DOHH2 (cell line): ENCODE data around the gene HMCES.

Experiments
- H3F3A ChIP-seq: fragments of 200-600 bp; sonication (generic), shearing (Covaris generic); 2 replicates; pipeline ENCODE4 v1.6.0; 2016; ENCODE audit warnings: antibody characterized with exemption, mild to moderate bottlenecking; ENCODE audit not compliant: control insufficient read depth, insufficient read depth
- H3K27ac ChIP-seq: fragments of 200-600 bp; sonication (generic); 2 replicates; pipeline ENCODE4 v1.5.1; 2014; ENCODE audit warnings: low read depth, mild to moderate bottlenecking, low read length, moderate library complexity
- H3K27me3 ChIP-seq: fragments of 200-600 bp; sonication (generic); 2 replicates; pipeline ENCODE4 v1.6.1; 2014; ENCODE audit warnings: mild to moderate bottlenecking, low read length, mixed read lengths; ENCODE audit not compliant: control insufficient read depth
- H3K36me3 ChIP-seq: fragments of 200-600 bp; sonication (generic); 2 replicates; pipeline ENCODE4 v1.6.1; 2014; ENCODE audit warnings: mild to moderate bottlenecking, low read length, moderate library complexity, mixed read lengths; ENCODE audit not compliant: control insufficient read depth
- H3K4me1 ChIP-seq: fragments of 200-600 bp; sonication (generic); 2 replicates; pipeline ENCODE4 v1.6.1; 2014; ENCODE audit warnings: mild to moderate bottlenecking, low read length, mixed read lengths; ENCODE audit not compliant: control insufficient read depth
- H3K4me2 ChIP-seq: fragments of 200-600 bp; sonication (generic); 2 replicates; pipeline ENCODE4 v1.6.0; 2014; ENCODE audit warnings: mild to moderate bottlenecking, low read length, moderate library complexity
- H3K4me3 ChIP-seq: fragments of 200-600 bp; sonication (generic); 2 replicates; pipeline ENCODE4 v1.5.1; 2014; ENCODE audit warnings: mild to moderate bottlenecking, low read length, mixed read lengths
- H3K79me2 ChIP-seq: fragments of 200-600 bp; sonication (generic); 2 replicates; pipeline ENCODE4 v1.6.1; 2014; ENCODE audit warnings: mild to moderate bottlenecking, low read length, mixed read lengths; ENCODE audit not compliant: control insufficient read depth
- H3K9me2 ChIP-seq: fragments of 200-600 bp; sonication (generic); replicated peaks from 2 replicates; pipeline ENCODE4 v1.6.1; 2014; ENCODE audit warnings: mild to moderate bottlenecking, low read length, mixed read lengths; ENCODE audit not compliant: control insufficient read depth
- H3K9me3 ChIP-seq: fragments of 200-600 bp; sonication (generic); 2 replicates; pipeline ENCODE4 v1.6.1; 2014; ENCODE audit warnings: antibody characterized with exemption, low read length, mixed read lengths; ENCODE audit not compliant: control insufficient read depth, insufficient read depth
- H4K20me1 ChIP-seq: fragments of 200-600 bp; sonication (generic); 2 replicates; pipeline ENCODE4 v1.6.0; 2014; ENCODE audit warnings: low read depth, mild to moderate bottlenecking, antibody characterized with exemption, low read length, moderate library complexity; ENCODE audit not compliant: control insufficient read depth, insufficient read depth
- EZH2phosphoT487 ChIP-seq: fragments of 200-600 bp; sonication (generic); IDR thresholded peaks from 2 replicates; pipeline ENCODE4 v1.6.1; 2017; ENCODE audit warnings: borderline replicate concordance, mild to moderate bottlenecking, antibody characterized with exemption, low read length, moderate library complexity, mixed read lengths
- TF ChIP-seq, protein P1 (sequence below): fragments of 200-600 bp; sonication (generic); IDR thresholded peaks from one replicate; pipeline ENCODE4 v1.5.1; 2014; ENCODE audit warnings: antibody characterized with exemption, mild to moderate bottlenecking, low read depth, low read length; ENCODE audit not compliant: poor library complexity, severe bottlenecking

HMCES gene, protein sequence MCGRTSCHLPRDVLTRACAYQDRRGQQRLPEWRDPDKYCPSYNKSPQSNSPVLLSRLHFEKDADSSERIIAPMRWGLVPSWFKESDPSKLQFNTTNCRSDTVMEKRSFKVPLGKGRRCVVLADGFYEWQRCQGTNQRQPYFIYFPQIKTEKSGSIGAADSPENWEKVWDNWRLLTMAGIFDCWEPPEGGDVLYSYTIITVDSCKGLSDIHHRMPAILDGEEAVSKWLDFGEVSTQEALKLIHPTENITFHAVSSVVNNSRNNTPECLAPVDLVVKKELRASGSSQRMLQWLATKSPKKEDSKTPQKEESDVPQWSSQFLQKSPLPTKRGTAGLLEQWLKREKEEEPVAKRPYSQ

DNA sequence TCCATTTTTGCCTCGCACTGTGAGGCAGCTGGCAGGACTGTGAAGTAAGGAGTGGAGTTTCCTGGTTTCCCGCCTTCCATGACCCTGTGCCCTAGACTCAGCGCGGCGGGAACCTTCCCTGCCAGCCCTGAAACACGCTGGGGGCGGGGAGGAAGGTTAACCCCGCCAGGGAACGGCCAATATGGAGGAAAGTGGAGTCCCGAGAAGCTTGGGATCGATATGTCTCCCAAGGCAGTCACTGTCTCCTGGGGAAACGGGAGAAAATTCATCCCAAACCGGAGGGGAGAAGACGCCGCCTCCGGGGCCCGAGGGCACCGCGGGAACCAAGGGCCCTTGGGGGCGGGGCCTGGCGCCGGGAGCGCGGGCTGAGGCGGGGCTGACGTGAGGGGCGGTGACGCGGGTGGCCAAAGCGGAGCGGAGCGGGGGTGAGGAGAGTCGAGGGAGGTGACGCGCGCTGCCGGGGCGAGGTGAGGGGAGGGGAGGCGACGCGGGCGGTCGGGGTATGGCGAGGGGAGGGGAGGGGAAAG lies at the start of gene HMCES:
HMCES (plus strand) TSS at position 432 of the 527 bp plus-strand sequence. CDS start 863 bp downstream, outside the sequence.
- TF ChIP-seq, protein P1, sequence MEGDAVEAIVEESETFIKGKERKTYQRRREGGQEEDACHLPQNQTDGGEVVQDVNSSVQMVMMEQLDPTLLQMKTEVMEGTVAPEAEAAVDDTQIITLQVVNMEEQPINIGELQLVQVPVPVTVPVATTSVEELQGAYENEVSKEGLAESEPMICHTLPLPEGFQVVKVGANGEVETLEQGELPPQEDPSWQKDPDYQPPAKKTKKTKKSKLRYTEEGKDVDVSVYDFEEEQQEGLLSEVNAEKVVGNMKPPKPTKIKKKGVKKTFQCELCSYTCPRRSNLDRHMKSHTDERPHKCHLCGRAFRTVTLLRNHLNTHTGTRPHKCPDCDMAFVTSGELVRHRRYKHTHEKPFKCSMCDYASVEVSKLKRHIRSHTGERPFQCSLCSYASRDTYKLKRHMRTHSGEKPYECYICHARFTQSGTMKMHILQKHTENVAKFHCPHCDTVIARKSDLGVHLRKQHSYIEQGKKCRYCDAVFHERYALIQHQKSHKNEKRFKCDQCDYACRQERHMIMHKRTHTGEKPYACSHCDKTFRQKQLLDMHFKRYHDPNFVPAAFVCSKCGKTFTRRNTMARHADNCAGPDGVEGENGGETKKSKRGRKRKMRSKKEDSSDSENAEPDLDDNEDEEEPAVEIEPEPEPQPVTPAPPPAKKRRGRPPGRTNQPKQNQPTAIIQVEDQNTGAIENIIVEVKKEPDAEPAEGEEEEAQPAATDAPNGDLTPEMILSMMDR = no peak
- no peak for TF ChIP-seq EZH2phosphoT487
- Histone ChIP-seq H3K79me2 (peaks cover 48% of the 10 kb centered on the region), H3K9me3 (no peaks in the 10 kb centered on the region), H3F3A (peaks cover 51% of the 10 kb centered on the region), H3K4me1 (peaks cover 79% of the 10 kb centered on the region), H3K9me2 (no peaks in the 10 kb centered on the region), H3K4me3 (peak within 1 kb of the TSS; percentile 99), H3K36me3 (peaks cover 75% of the 10 kb centered on the region), H3K27ac (peak within 1 kb of the TSS; percentile 95), H4K20me1 (peaks cover 8% of the 10 kb centered on the region), H3K27me3 (no peaks in the 10 kb centered on the region), H3K4me2 (peak within 1 kb of the TSS; percentile 89)

GRCh38 chr3:129228891-129229585 lies 49.6 kb upstream of the HMCES start:
- no peaks in the 10 kb centered on the region for H3K9me2 ChIP-seq
- no peaks in the 10 kb centered on the region for H3K9me3 ChIP-seq
- H3K4me2 ChIP-seq = no peak overlapping the region
- no peak overlapping the region for H3K4me3 ChIP-seq
- no peaks in the 10 kb centered on the region for H3K27me3 ChIP-seq
- no peaks in the 10 kb centered on the region for H3K36me3 ChIP-seq
- H3K79me2 ChIP-seq = no peaks in the 10 kb centered on the region
- no peak overlapping the region for H3K27ac ChIP-seq
- H4K20me1 ChIP-seq = 0 out of 2 replicates have a peak, but pooled peaks cover 3% of the 10 kb centered on the region
- H3F3A ChIP-seq = peaks cover 15% of the 10 kb centered on the region
- TF ChIP-seq, protein P1 = no peak
- TF ChIP-seq EZH2phosphoT487 = no peak
- H3K4me1 ChIP-seq = peaks cover 22% of the 10 kb centered on the region

DNA sequence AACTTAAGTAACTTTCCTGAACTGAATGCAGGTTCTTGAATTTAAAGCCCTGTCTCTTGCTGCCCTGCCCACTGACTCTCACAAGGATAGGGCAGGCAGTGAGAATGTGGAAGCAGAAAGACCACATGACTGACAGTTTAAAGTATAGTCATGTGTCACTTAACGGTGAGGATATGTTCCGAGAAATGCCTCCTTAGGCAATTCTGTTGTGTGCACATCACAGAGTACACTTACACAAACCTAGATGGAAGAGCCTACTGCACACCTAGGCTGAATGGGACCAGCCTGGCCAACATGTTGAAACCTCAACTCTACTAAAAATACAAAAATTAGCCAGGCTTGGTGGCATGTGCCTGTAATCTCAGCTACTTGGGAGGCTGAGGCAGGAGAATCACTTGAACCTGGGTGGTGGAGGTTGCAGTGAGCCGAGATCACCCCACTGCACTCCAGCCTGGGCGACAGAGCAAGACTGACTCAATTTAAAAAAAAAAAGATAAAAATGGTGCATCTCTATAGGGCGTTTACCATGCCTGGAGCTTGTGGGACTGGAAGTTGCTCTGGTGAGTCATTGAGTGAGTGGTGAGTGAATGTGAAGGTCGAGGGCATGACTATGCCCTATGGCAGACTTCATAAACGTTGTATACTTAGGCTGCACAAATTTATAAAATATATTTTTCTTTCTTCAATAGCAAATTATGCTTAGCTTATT lies 48.2 kb upstream of the HMCES start:
- H3K27ac ChIP-seq = no peak overlapping the region
- peaks cover 10% of the 10 kb centered on the region for H3F3A ChIP-seq
- no peaks in the 10 kb centered on the region for H3K9me2 ChIP-seq
- no peaks in the 10 kb centered on the region for H3K9me3 ChIP-seq
- H3K4me1 ChIP-seq = peaks cover 26% of the 10 kb centered on the region
- no peaks in the 10 kb centered on the region for H3K79me2 ChIP-seq
- H3K27me3 ChIP-seq = no peaks in the 10 kb centered on the region
- no peak overlapping the region for H3K4me3 ChIP-seq
- H3K36me3 ChIP-seq = no peaks in the 10 kb centered on the region
- no peak overlapping the region for H3K4me2 ChIP-seq
- H4K20me1 ChIP-seq = 0 out of 2 replicates have a peak, but pooled peaks cover 3% of the 10 kb centered on the region
- TF ChIP-seq, protein P1 = no peak
- no peak for TF ChIP-seq EZH2phosphoT487
